ENCODE results near the gene LYRM7.
"Not testable (repeated sequence)": the region's sequence is repeated elsewhere in the genome, so short reads cannot be mapped to it uniquely, and the experiment has no call there.

Gene LYRM7

DNA sequence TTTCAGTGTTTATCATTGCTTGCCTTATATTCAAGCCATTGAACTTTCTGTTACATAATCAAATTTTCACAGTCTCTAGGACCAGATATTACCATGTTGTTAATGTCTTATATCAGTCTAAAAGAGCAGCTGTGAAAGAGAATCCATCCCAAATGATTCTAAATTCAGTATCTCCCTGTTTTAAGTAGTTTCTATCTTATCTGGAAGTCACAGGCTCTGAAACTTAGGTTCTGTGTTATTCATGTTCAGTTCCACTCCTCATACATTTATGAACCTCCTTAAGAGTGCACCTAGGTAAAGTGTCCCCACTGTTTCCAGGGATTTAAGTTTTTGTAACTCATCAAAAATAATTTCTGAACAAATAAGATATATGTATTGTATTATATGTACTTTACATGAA is 9.7 kb downstream of the LYRM7 start:
- DNase-seq (ENCODE audit: low spot score): no peak

DNA sequence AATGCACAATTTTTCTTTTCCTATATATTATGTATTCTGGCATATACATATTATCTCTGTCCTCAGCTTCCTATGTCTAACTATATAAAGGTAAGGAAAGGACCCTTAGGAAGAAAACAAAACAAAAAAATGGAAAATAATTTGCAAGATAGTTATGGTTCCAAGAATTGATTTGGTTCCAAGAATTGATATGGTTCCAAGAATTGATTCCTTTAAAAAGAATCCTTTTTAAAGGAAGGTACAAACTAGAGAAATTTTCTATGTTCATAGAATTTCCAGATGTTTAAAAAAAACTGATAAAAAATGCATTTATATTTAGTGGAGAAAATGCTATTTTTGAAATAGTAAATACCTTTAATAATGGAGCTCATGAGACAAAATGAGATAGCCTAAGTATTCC is 12.1 kb downstream of the LYRM7 start:
- no peak for DNase-seq (ENCODE audit: low spot score)

DNA sequence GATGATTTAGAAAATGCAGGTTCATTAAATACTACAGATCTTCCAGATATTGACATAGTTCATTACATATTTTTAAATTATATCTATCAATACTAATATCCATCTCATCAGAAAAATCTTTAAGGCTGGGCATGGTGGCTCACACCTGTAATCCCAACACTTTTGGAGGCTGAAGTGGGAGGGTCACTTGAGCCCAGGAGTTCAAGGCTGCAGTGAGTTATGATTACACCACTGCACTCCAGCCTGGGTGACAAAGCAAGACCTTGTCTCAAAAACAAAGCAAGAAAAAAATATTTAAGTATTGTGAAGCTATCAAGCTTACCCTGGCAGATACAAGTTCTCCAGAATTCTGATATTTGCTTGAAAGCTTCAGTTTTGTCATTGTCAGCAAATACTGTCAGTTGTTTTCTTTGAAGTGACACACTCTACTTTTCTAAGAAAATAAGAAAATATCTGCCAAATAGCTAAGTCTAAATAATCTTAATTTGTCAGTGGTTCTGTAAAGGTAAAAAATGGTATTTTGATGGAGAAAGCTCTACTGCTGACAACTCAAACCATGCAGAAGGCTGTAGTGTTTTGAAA is 14.9 kb downstream of the LYRM7 start:
- DNase-seq (ENCODE audit: low spot score): no peak

DNA sequence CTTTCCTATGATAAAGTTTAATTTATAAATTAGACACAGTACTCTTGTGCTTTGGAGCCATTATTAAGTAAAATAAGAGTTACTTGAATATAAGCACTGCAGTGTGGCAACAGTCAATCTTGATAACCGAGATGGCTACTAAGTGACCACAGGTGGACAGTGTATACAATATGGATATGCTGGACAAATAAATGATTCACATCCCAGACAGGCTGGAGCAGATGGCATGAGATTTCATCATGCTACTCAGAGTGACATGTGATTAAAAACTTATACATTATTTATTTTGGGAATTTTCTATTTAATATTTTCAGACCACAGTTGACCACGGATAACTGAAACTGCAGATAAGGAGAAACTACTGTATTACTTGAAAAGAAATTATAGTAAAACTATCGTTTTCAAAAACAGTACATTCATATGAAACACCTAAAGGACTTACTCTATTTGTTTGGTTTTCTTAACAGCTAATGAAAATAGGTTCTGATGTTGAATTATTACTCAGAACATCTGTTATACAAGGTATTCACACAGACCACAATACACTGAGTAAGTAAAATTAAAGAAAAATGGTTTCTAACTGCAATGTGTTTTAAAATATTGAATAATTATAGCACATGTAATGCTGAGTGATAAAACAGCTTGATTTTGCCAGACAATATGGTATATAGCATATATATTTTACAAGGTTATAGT is 16.0 kb downstream of the LYRM7 start:
- no peak for DNase-seq (ENCODE audit: low spot score)

DNA sequence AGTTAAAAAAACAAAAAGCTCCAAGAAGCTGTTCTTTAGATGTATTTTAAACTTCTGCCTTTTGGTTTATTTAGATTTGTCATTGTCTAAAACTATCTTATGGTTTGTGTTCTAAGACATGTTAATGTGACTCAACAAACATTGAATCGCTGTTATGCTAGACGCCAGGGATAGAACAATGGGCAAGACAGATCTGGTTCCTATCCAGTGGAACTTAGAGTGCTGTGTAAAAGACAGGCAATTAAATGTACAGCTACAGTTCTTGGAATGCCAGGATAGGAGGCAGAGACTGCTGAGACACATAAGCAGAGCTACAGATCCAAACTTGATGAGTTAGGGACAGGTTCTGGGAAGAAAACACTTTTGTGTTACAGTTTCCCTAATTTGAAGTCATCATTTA is 22.4 kb downstream of the LYRM7 start:
- DNase-seq (ENCODE audit: low spot score): no peak

DNA sequence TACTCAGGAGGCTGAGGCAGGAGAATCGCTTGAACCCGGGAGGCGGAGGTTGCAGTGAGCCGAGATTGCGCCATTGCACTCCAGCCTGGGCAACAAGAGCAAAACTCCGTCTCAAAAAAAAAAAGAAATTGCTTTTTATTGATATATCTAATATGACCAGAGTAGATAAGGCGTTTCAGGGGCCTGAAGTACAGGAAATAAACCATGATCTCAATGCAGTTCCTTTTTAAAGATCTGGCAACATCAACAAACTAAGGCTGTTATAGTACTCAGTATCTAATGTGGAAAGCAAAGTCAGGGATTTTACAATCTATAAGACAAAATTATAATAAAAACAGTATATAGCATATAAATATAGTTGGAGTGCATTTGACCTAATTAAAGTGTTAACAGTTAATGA is 23.2 kb downstream of the LYRM7 start:
- not testable (repeated sequence) for DNase-seq (ENCODE audit: low spot score)

DNA sequence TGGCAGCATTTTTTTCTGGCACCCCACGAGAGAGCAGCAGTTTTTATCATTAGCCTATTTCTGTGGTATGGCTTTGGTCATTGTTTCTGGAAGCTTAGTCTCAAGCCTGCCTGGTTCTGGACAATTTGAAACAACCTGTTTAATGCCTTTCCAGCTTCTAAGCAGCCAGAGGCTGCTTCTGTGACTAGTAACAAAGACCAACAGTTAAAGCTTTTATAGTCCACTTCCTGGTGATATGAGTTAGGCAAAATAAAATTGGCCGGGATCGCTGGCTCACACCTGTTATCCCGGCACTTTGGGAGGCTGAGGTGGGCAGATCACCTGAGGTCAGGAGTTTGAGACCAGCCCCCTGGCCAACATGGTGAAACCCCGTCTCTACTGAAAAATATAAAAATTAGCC is 24.0 kb downstream of the LYRM7 start:
- no peak for DNase-seq (ENCODE audit: low spot score)

DNA sequence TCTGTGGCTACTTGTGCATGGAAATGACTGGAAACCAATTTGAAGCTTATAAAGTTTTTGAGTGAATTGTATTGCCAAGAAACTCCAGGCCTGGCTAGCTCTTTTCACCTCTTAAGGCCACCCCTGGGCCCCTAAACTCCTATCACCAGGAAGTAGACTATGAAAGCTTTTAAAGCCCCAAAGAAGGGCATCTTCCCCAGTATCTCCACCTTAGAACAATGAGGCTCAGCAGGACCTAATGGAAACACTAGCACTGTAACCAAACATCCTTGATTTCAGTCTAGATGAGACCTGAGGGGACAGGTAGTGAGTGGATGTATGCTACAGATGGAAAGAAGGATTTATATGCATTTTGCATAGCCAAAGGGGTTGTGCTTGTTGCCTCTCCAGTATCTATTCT is 25.0 kb downstream of the LYRM7 start:
- DNase-seq (ENCODE audit: low spot score): no peak

DNA sequence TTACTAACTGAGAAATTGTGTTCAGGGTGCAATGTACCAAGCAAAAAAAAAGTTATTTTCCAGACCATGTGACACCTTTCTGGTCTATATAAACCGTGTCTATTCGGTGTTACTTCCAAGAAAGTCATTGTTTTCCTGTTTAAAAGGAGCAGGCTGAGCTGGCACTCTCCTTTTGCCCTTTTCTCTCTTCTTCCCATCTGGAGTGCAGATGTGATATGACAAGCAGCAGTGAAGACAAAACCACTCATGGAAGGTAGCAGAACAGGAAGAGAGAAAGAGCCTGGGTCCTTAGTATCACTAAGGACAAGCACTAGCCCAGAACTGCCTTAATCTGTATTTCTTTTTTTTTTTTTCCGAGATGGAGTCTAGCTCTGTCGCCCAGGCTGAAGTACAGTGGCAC is 25.6 kb downstream of the LYRM7 start:
- DNase-seq (ENCODE audit: low spot score): no peak

DNA sequence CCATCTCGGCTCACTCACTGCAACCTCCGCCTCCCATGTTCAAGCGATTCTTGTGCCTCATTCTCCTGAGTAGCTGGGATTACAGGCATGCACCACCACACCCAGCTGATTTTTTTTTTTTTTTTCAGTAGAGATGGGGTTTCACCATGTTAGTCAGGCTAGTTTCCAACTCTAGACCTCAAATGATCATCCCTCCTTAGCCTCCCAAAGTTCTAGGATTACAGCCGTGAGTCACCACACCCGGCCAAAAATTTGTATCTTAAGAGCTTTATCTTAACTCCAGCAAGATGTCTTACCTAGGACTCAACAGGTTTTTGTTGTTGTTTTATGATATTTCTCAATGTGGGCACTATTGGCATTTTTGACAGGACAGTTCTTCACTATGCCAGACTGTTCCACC is 27.9 kb downstream of the LYRM7 start:
- DNase-seq (ENCODE audit: low spot score): no peak

DNA sequence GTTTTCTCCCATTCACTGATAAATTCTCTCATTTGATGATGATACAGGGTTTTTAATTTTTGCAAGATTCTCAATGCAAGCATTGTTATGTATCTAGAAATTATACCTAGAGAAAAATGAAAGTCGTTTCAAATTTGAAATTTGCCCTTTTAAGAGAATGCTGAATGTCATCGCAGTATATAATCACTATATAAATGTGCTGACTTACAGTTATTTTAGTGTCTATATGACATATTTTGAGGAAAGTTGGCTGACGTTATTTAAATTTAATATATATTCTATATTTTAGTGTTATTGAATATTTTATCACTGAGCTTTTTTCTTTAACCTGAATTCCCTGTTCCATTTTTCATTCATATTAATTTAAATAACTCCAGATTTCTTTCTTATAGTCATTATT is 29.8 kb downstream of the LYRM7 start:
- DNase-seq (ENCODE audit: low spot score): no peak

DNA sequence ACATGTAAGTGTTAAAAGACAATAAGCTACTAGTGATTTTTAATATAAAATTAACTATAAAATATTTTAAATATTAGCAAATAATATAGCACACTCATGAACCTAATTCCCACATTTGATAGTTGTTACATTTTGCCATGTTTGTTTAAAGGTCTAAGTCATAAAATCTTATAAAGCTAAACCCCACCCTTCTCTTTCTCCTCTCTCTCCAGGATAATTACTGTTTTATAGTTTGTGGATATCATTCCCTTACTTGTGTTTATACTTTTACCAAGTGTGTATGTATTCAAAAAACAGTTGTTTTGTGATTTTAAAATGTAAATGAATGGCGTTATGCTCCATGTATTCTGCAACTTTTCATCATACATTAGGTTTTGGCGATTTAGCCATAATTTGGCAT is 34.2 kb downstream of the LYRM7 start:
- DNase-seq (ENCODE audit: low spot score): no peak

DNA sequence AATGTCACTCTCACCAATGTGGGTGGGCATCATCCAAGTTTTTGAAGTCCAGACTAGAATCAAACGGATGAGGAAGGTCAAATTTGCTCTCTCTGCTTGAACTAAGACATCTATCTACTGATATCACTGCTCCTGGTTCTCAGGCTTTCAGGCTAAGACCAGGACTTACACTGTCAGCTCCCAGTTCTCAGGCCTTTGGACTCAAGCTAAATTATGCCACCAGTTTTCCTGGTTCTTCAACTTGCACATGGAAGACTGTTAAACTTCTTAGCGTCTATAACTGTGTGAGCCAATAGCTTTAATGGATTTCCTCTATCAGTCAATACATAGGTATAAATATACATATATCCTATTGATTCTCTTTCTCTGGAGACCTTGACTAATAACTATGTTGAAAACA is 35.3 kb downstream of the LYRM7 start:
- no peak for DNase-seq (ENCODE audit: low spot score)

DNA sequence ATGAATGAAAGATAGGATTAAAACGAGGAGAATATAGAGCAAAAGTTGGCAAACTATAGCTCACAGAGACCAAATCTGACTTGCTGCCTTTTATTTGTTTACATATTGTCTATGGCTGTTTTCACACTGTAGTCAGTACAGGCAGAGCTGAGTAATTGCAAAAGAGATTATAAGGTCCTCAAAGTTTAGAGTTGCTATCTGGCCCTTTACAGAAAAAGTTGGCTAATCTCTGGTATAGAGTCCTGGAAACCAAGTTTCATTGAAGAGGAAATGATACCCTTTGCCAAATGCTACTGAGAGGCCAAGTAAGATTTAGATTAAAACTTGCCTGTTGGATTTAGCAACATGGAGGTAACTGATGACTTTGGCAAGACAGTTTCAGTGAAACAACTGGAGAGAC is 36.0 kb downstream of the LYRM7 start:
- DNase-seq (ENCODE audit: low spot score): no peak

DNA sequence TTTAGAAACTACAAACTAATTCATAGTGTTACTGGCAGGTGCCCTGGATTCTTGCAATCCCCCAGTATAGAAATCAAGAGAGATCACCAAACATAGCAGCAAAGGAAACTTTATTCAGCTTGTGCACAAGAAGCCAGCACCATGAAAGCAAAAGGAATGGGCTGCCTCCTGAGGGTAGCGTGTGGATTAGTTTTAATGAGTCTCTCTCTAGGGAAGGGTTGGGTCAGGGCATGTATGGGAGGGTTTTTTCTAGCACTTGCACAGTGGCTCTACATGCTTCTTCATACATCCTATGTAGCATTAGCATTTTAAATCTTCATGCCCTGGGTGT is 38.4 kb downstream of the LYRM7 start:
- DNase-seq (ENCODE audit: low spot score): no peak

DNA sequence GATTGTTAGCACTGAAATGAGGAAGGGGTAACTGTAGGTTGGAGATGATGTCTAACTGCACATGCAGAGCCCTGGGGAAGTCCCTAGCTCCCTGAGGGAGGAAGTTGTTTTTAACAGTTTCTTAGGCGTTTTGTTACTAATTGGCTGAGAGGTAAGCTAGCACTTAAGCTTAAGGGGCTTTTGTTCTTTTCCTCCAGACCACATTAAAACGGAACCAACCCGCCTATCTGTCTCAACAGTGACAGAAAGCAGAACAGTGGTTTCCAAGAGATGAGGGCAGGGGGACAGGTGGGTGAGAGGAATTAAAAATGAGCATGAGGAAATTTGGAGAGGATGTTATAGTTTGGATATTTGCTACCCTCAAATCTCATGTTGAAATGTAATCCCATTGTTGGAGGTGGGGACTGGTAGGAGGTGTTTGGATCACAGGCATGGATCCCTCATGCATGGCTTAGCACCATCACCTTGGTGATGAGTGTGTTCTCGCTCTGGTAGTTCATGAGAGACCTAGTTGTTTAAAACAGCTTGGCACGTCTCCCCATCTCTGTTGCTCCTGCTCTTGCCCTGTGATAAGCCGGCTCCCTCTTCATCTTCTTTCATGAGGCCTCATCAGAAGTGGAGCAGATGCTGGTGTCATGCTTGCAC is 38.9 kb downstream of the LYRM7 start:
- peak; percentile 77 for DNase-seq (ENCODE audit: low spot score)

DNA sequence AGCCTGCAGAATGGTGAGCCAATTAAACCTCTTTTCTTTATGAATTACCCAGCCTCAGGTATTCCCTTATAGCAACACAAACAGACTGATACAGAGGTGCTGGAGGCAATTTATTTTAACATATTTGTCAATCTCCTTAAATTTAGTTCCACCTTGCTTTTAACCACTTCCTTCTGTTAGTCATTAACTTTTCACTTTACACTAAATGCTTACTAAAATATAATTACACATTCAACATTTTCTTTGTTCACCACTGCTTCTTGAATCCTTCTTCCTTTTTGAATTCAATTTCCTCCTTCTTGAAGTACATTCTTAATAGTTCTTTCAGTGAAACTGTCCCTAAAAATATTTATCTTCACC is 39.4 kb downstream of the LYRM7 start:
- DNase-seq (ENCODE audit: low spot score): no peak

DNA sequence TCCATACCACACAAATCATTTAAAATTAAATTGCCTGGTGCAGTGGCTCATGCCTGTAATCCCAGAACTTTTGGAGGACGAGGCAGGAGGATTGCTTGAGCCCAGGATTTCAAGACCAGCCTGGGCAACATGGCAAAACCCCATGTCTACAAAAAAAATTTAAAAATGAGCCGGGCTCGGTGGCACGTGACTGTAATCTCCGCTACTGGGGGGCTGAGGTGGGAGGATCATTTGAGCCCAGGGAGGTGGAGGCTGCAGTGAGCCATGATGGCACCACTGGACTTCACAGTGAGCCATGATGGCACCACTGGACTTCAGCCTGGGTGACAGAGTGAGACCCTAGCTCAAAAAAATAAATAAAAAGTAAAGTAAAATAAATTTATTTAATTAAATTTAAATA is 40.9 kb downstream of the LYRM7 start:
- no peak for DNase-seq (ENCODE audit: low spot score)

DNA sequence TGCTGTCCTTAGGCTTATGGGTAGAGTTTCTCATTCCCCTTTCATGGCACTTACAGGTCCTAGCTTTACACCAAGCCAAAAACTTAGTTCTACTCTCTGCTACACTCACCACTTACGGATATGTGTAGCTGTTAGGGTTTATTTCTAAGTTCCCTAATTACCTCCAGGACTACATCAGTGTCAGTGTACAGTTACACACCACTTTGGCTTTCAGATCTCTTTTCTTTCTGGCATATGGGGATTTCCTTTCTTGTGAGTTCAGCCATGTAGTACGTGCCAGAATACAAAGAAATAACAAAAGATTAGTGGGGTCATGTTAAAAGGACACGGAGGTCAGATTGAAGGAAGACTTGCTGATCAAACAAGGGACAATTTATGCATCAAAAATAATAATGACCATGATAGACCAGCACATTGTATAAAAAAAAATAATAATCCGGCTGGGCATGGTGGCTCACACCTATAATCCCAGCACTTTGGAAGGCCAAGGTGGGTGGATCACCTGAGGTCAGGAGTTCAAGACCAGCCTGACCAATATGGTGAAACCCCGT is 41.8 kb downstream of the LYRM7 start:
- DNase-seq (ENCODE audit: low spot score): no peak

DNA sequence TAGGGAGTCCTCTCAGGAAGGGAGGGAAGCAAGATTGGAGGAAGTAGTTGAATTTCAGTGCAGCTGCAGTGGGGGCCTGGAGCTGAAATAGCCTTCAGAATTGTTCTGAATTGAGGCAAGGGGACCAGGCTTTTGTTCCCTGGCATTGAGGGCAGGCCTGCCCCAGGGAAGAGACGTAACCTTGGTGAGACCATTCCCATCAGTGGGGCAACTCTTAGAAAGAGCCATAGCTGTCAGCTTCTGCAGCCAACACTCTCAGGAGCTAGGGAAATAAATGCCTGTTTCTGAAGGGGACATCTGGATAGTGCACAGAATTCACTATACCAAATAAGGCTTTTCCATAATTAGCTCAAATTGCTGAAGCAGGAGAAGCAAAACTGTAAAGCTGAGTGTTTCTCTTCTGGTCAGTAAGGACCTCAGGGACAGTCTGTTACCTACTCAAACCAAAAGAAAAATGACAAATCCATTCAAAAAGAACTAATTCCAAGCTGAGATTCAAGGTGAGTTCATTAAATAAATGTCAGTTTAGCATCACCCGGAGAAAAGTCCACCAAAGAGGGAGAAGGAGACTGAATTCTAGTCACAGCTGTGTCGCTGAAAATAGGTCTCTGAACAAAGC is 44.0 kb downstream of the LYRM7 start:
- DNase-seq (ENCODE audit: low spot score): no peak

DNA sequence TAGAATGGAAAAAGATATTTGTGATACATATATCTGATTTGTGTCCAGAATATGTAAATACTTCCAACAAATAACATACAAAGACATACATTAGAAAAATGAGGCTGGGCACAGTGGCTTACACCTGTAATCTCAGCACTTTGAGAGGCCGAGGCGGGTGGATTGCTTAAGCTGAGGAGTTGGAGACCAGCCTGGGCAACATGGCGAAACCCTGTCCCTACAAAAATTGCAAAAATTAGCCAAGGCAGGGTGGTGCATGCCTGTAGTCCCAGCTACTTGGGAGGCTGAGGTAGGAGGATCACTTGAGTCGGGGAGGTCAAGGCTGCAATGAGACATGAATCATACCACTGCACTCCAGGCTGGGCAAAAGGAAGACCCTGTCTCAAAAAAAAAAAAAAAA is 47.0 kb downstream of the LYRM7 start:
- DNase-seq (ENCODE audit: low spot score): no peak

DNA sequence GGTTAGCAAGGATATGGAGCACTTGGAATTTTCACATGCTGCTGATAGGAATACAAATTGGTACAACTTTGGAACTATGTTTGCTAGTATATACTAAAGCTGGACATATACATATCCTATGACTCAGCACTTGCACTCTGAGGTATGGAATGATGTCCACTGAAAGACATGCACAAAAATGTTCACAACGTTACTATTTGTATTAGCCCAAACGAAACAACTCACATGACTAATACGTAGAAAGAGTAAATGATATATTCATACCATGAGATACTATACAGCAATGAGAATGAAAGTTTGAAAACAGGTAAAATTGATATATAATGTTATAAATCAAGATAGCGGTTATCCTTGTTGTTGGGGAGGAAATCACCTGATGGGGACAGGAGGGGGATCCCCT is 47.6 kb downstream of the LYRM7 start:
- no peak for DNase-seq (ENCODE audit: low spot score)

DNA sequence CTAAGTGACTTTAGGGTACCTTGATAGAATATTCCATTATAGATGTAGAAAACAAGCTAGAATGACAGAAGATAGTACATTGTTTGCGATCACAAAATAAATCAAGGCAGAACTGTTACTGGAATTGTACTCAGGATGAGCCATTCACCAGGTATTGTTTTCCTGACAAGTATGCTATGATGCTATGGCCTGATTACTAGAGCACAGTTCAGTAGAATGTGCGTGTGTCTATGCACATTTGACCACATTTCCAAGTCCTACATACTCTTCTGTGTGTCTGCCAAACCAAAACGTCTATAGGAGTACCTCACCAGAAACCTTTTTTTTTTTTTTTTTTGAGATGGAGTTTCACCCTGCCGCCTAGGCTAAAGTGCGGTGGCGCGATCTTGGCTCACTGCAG is 49.8 kb downstream of the LYRM7 start:
- DNase-seq (ENCODE audit: low spot score): no peak
